HCT116 (cell line): Measurements from ENCODE around the gene KIF13A. TPM values are rescaled to one million over a fixed set of nuclear protein-coding genes. Genes with fewer than 3 reads are reported as not detected.

Experiments used
- ATAC-seq: fragments of 200-7000 bp; cut with Tn5 transposase; 2 replicates; pipeline ENCODE4 v1.9.1; 2020; ENCODE audit warnings: mild to moderate bottlenecking, moderate library complexity
- BruUV-seq: library from RNA; stranded (reverse); fragments of 400-500 nt; replicated peaks from 2 replicates; lab custom pipeline; 2021; lab: Mats Ljungman, UMichigan
- CTCF ChIA-PET: fragments of 300-600 bp; sonication (Branson Sonifier 250); formaldehyde crosslinking; loops from one replicate; lab custom pipeline; 2021; ENCODE audit warnings: antibody characterized with exemption; lab: Charles Lee
- POLR2A ChIA-PET: fragments of 300-600, 350-600 bp; sonication (Branson Sonifier 250); formaldehyde crosslinking; loops from one replicate; lab custom pipeline; 2021; ENCODE audit warnings: antibody characterized with exemption; lab: Charles Lee
- RAD21 ChIA-PET, 2 experiments: fragments of 300-600 bp; sonication (Branson Sonifier 250); formaldehyde crosslinking; loops; one replicate each; lab custom pipeline; 2023; ENCODE audit warnings: low total read pairs in 2 of 2; ENCODE audit not compliant: uncharacterized antibody in 2 of 2, unreplicated experiment in 2 of 2, low non-redundant PET in 1 of 2; lab: Charles Lee
- DNase-seq: peaks from one replicate; pipeline ENCODE4 v3.0.0-alpha.2; 2010; ENCODE audit warnings: low read depth, low spot score
- H2AFZ ChIP-seq: fragments of 200-600 bp; shearing (Covaris generic), sonication (generic); 2 replicates; pipeline ENCODE4 v1.6.1; 2017; ENCODE audit warnings: low read depth, mixed run types, mixed read lengths, antibody characterized with exemption, low read length; ENCODE audit not compliant: poor library complexity, severe bottlenecking
- H3K27ac ChIP-seq: 2 replicates; pipeline ENCODE4 v1.5.1; 2012; ENCODE audit warnings: low read depth, low read length
- H3K27me3 ChIP-seq: fragments of 200-600 bp; sonication (generic); 2 replicates; pipeline ENCODE4 v1.6.1; 2016; ENCODE audit warnings: mixed run types, low read length, mixed read lengths; ENCODE audit not compliant: insufficient read depth
- H3K36me3 ChIP-seq, 2 experiments: fragments of 200-500 bp in 1 of 2; fragments of 200-600 bp in 1 of 2; sonication (Bioruptor generic) in 1 of 2; sonication (generic) in 1 of 2; 2 replicates each; pipeline versions ENCODE4 v1.5.1 to v1.6.1; 2014 to 2016; ENCODE audit warnings: low read length in 2 of 2, inconsistent platforms in 1 of 2, mixed read lengths in 1 of 2, mixed run types in 1 of 2; ENCODE audit not compliant: insufficient read depth in 2 of 2, control insufficient read depth in 1 of 2
- H3K4me1 ChIP-seq, 2 experiments: fragments of 200-600 bp in 1 of 2; sonication (generic) in 1 of 2; 2 replicates each; pipeline versions ENCODE4 v1.5.1 to v1.6.1; 2012 to 2017; ENCODE audit warnings: low read length in 2 of 2, inconsistent platforms in 1 of 2, mild to moderate bottlenecking in 1 of 2, mixed read lengths in 1 of 2, mixed run types in 1 of 2, moderate library complexity in 1 of 2; ENCODE audit not compliant: insufficient read depth in 2 of 2, control insufficient read depth in 1 of 2
- H3K4me2 ChIP-seq: fragments of 200-600 bp; sonication (generic); 2 replicates; pipeline ENCODE4 v1.6.1; 2017; ENCODE audit warnings: mixed run types, low read length, mixed read lengths
- H3K4me3 ChIP-seq, 2 experiments: fragments of 200-600 bp in 1 of 2; sonication (generic) in 1 of 2; replicated peaks in 1 of 2; 2 replicates each; pipeline ENCODE4 v1.5.1; 2011 to 2016; ENCODE audit warnings: low read length in 2 of 2, control low read depth in 1 of 2, low read depth in 1 of 2, mild to moderate bottlenecking in 1 of 2, mixed read lengths in 1 of 2, mixed run types in 1 of 2
- H3K79me2 ChIP-seq: fragments of 200-600 bp; sonication (generic); 2 replicates; pipeline ENCODE4 v1.6.1; 2017; ENCODE audit warnings: mild to moderate bottlenecking, mixed run types, low read length, moderate library complexity, mixed read lengths; ENCODE audit not compliant: insufficient read depth
- H3K9ac ChIP-seq: fragments of 200-600 bp; sonication (generic); 2 replicates; pipeline ENCODE4 v1.6.1; 2016; ENCODE audit warnings: low read length, mixed read lengths
- H3K9me2 ChIP-seq: fragments of 200-600 bp; sonication (generic), shearing (Covaris generic); 2 replicates; pipeline ENCODE4 v1.6.1; 2017; ENCODE audit warnings: mixed run types, mild to moderate bottlenecking, moderate library complexity; ENCODE audit not compliant: insufficient read depth
- H3K9me3 ChIP-seq, 2 experiments: fragments of 200-500 bp in 1 of 2; fragments of 200-600 bp in 1 of 2; sonication (Bioruptor generic) in 1 of 2; sonication (generic) in 1 of 2; 2 replicates each; pipeline ENCODE4 v1.6.1; 2014 to 2017; ENCODE audit warnings: low read length in 2 of 2, mixed read lengths in 2 of 2, inconsistent platforms in 1 of 2, low read depth in 1 of 2, mild to moderate bottlenecking in 1 of 2, mixed run types in 1 of 2, moderate library complexity in 1 of 2; ENCODE audit not compliant: control insufficient read depth in 1 of 2, insufficient read depth in 1 of 2
- H4K20me1 ChIP-seq: fragments of 200-600 bp; sonication (generic), shearing (Covaris generic); 2 replicates; pipeline ENCODE4 v1.6.1; 2017; ENCODE audit warnings: mixed run types, mild to moderate bottlenecking, moderate library complexity; ENCODE audit not compliant: insufficient read depth
- ATF3 ChIP-seq: IDR thresholded peaks from 2 replicates; pipeline ENCODE4 v1.6.1; 2012
- CBX3 ChIP-seq: IDR thresholded peaks from 2 replicates; pipeline ENCODE4 v1.6.1; 2012; ENCODE audit warnings: low read depth
- CEBPB ChIP-seq: IDR thresholded peaks from 2 replicates; pipeline ENCODE4 v1.6.1; 2012; ENCODE audit warnings: low read depth
- JUND ChIP-seq: IDR thresholded peaks from 2 replicates; pipeline ENCODE4 v1.6.1; 2012
- POLR2A ChIP-seq: IDR thresholded peaks from 2 replicates; pipeline ENCODE4 v1.7.0; 2011; ENCODE audit warnings: borderline replicate concordance; ENCODE audit not compliant: insufficient read depth, insufficient read length; ENCODE audit errors: extremely low read depth
- POLR2AphosphoS5 ChIP-seq: IDR thresholded peaks from 2 replicates; pipeline ENCODE4 v1.6.1; 2011; ENCODE audit warnings: mild to moderate bottlenecking, low read depth, low read length, moderate library complexity
- RAD21 ChIP-seq: IDR thresholded peaks from 2 replicates; pipeline ENCODE4 v1.6.1; 2012; ENCODE audit warnings: low read depth, mild to moderate bottlenecking
- SIN3A ChIP-seq: IDR thresholded peaks from 2 replicates; pipeline ENCODE4 v1.6.1; 2012; ENCODE audit warnings: low read depth
- ZBTB33 ChIP-seq: IDR thresholded peaks from 2 replicates; pipeline ENCODE4 v1.6.1; 2011; ENCODE audit warnings: mild to moderate bottlenecking, low read length, moderate library complexity; ENCODE audit not compliant: insufficient replicate concordance; ENCODE audit errors: extremely low read depth
- ZNF274 ChIP-seq: fragments of 200-500 bp; sonication (Bioruptor generic); IDR thresholded peaks from 2 replicates; pipeline ENCODE4 v1.6.1; 2014; ENCODE audit warnings: mild to moderate bottlenecking, low read depth, low read length, inconsistent platforms
- intact Hi-C: fragments of 100-400 bp; cut with micrococcal nuclease; formaldehyde crosslinking; loops from 2 replicates; pipeline ENCODE4 v1.10.0; 2022
- total RNA-seq: library from RNA; stranded (reverse); gene quantifications from one replicate; pipeline ENCODE4 v1.2.1, GENCODE V29; 2021; ENCODE audit not compliant: unreplicated experiment

KIF13A gene
- total RNA-seq, 1 experiment from 2014 or later: 23.1 TPM

- no peak for DNase-seq
- intact Hi-C loops: no loop called here
- Histone ChIP-seq H3K4me1 (no peaks in the 10 kb centered on the region), H3K9me3 (no peaks in the 10 kb centered on the region), H3K9me2 (no peaks in the 10 kb centered on the region), H3K27ac (no peak overlapping the region), H3K79me2 (no peaks in the 10 kb centered on the region), H2AFZ (no peak overlapping the region), H3K36me3 (no peaks in the 10 kb centered on the region), H3K9ac (no peak overlapping the region), H3K27me3 (no peaks in the 10 kb centered on the region), H3K4me3 (no peak overlapping the region), H4K20me1 (no peaks in the 10 kb centered on the region), H3K4me2 (no peak overlapping the region)
- TF ChIP-seq ZNF274 (no peak), JUND (no peak), CEBPB (no peak), POLR2A (no peak), RAD21 (no peak), SIN3A (no peak), POLR2AphosphoS5 (no peak), ZBTB33 (no peak), CBX3 (no peak), ATF3 (no peak)
- ChIA-PET RAD21 (no interaction called here), POLR2A (no interaction called here), CTCF (no interaction called here)
- BruUV-seq: no TSS peak
- no peak for ATAC-seq
Measured at GRCh38 chr6:17856306-17856705, 131.1 kb downstream of the KIF13A start.
